Spleen (tissue), 7 donors: ENCODE measurements around the gene LRRC4C.

Source experiments
- POLR2AphosphoS5 ChIP-seq, 3 donors: sonication (generic); formaldehyde crosslinking; IDR thresholded peaks; one replicate each; pipeline ENCODE4 v1.5.1; 2017; ENCODE audit warnings: antibody characterized with exemption in 3 of 3
- TF ChIP-seq, protein P1 (sequence below), 11 experiments: fragments of 200-600 bp in 7 of 11; fragments of 450-650 bp in 4 of 11; sonication (generic) in 4 of 11; IDR thresholded peaks in 8 of 11; conservative IDR thresholded peaks in 3 of 11; 1 replicate in 7 of 11; 2 replicates in 4 of 11; pipeline versions ENCODE4 v1.4.0 to v1.8.0; 2016 to 2021; ENCODE audit warnings: antibody characterized with exemption in 11 of 11, inconsistent platforms in 4 of 11, mild to moderate bottlenecking in 1 of 11
- donor health status: DM: no; HTN: no; CAD: no; lungs with moderate emphysema.
- donor health status: DM: no; HTN: no; CAD: no.
- donor health status: DM: no; HTN: no; CAD: no.

DNA sequence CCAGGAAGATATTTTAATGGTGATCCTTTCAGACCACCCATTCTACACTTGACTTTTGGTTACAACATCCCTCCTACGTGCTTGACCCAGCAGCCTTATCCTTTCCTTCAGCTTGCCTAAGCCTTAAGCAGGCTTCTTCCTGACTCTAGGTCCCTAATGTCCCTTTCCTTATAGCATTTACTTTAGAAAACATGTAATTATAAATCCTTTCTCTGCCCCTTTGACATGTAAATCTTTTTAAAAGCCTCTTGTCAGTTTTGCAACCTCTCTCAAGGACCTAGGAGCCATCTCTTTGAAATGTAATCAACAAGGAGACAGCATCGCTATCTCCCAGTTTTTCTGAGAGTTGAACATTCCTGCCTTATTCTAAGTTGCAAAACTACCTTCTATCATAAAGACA lies 1255.2 kb downstream of the LRRC4C start:
- no peak for TF ChIP-seq POLR2AphosphoS5 (IDR thresholded peaks at IDR 0.05)
- TF ChIP-seq, protein P1, sequence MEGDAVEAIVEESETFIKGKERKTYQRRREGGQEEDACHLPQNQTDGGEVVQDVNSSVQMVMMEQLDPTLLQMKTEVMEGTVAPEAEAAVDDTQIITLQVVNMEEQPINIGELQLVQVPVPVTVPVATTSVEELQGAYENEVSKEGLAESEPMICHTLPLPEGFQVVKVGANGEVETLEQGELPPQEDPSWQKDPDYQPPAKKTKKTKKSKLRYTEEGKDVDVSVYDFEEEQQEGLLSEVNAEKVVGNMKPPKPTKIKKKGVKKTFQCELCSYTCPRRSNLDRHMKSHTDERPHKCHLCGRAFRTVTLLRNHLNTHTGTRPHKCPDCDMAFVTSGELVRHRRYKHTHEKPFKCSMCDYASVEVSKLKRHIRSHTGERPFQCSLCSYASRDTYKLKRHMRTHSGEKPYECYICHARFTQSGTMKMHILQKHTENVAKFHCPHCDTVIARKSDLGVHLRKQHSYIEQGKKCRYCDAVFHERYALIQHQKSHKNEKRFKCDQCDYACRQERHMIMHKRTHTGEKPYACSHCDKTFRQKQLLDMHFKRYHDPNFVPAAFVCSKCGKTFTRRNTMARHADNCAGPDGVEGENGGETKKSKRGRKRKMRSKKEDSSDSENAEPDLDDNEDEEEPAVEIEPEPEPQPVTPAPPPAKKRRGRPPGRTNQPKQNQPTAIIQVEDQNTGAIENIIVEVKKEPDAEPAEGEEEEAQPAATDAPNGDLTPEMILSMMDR (IDR thresholded peaks at IDR 0.05 in 8 of 11, conservative IDR thresholded peaks at IDR 0.05 in 3 of 11): no peak
